GM19025 (cell line): ENCODE measurements around the gene SOX4.

ENCODE experiments used
- ATAC-seq: cut with Tn5 transposase; IDR thresholded peaks from one replicate; pipeline ENCODE4 v1.9.1; 2021; ENCODE audit warnings: mild to moderate bottlenecking, low read depth, moderate library complexity; ENCODE audit not compliant: unreplicated experiment

The SOX4 gene

GRCh38 chr6:21592953-21593352 is 598 bp upstream of the SOX4 start:
- ATAC-seq, result no peak

- peak; percentile 16 for ATAC-seq
These were observed 420 bp downstream of the SOX4 start for GRCh38 chr6:21593927-21594415.

- ATAC-seq, result peak; percentile 19
These were observed 1.1 kb downstream of the SOX4 start for GRCh38 chr6:21594416-21595281.

- ATAC-seq, result peak; percentile 7
These were observed 2.0 kb downstream of the SOX4 start for GRCh38 chr6:21595285-21596144.

GRCh38 chr6:21596145-21596948 is 2.8 kb downstream of the SOX4 start:
- ATAC-seq, result no peak

GRCh38 chr6:21596949-21597682 is 3.6 kb downstream of the SOX4 start:
- ATAC-seq, result no peak

DNA sequence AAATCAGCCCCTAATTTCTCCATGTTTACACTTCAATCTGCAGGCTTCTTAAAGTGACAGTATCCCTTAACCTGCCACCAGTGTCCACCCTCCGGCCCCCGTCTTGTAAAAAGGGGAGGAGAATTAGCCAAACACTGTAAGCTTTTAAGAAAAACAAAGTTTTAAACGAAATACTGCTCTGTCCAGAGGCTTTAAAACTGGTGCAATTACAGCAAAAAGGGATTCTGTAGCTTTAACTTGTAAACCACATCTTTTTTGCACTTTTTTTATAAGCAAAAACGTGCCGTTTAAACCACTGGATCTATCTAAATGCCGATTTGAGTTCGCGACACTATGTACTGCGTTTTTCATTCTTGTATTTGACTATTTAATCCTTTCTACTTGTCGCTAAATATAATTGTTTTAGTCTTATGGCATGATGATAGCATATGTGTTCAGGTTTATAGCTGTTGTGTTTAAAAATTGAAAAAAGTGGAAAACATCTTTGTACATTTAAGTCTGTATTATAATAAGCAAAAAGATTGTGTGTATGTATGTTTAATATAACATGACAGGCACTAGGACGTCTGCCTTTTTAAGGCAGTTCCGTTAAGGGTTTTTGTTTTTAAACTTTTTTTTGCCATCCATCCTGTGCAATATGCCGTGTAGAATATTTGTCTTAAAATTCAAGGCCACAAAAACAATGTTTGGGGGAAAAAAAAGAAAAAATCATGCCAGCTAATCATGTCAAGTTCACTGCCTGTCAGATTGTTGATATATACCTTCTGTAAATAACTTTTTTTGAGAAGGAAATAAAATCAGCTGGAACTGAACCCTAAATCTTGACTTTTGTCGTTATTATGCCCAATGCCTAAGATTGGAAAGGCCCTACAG is 4.5 kb downstream of the SOX4 start:
- ATAC-seq, result no peak

DNA sequence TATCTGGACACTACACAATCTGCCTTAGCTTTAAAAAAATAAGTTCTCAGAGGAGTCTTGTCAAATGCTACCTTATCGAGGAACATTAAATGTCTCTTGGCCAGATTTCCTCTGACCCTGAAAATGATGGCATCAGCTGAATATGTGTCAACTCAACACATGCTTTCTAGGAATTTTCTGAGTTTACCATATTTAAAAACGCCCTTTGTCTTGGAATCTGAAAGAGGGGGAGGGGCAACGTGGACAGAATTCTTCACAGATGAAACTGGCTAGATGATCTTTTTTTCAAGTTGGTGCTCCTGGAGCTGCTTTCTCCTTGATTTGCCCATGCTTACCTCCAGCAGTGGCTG is 5.1 kb downstream of the SOX4 start:
- ATAC-seq, result no peak

GRCh38 chr6:21599051-21599696 is 5.6 kb downstream of the SOX4 start:
- no peak for ATAC-seq

GRCh38 chr6:21601339-21601923 is 7.9 kb downstream of the SOX4 start:
- ATAC-seq, result no peak

DNA sequence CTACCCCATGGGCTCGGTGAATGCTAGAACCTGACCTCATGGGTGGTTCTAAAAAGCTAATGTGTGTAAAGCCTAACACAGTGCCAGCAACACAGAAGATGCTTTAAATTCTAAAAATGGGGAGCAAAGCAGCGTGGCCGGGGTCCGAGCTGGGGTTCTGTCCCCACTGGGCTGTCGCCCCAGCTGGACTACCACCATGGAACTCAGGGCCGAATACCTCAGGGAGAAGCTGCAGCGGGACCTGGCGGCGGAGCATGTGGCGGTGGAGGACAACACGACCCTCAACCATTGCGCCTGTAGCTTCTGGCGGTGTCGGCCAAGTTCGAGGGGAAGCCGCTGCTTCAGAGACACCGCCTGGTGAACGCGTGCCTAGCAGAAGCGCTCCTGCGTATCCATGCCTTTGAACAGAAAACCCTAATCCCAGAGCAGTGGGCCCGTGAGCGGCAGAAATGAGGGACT is 8.4 kb downstream of the SOX4 start:
- ATAC-seq, result no peak

- peak; percentile 56 for ATAC-seq
These were observed 9.8 kb downstream of the SOX4 start for GRCh38 chr6:21603082-21603952.

DNA sequence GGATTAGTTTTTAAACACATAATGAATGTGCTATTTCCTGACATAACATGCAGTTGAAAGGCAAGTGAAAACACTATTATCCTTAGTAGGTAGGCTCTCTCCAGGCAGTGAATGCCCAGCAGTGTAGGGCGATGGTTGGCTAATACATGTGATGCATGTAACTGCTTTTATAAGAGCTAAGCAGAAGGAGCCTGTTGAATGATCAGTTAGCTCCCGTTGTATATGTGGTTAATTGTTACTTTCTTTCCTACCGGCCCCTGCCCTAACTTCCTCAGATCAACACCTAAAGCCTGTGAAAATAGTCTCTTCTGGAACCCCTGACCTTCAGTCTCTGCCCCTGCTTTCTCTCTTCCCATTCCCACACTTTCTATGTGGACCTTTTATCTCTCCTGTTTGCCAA is 10.5 kb downstream of the SOX4 start:
- no peak for ATAC-seq

DNA sequence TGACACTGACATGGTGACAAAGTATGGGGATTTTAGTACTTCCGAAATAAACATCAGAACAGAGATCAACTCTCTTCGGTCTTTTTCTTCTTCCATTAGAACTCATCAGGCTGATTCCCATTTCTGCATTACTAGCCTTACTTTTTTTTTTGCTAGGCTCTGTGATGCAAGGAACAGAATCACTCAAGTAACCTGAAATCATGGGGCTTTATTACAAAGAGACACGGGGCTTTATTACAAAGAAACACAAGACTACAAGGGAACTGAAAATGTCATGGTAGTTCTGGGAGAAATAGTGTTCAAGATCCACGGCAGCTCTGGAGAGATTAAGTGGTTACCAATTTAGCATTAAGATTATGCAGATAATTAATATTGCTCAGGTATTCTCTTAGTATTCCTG is 11.6 kb downstream of the SOX4 start:
- no peak for ATAC-seq

DNA sequence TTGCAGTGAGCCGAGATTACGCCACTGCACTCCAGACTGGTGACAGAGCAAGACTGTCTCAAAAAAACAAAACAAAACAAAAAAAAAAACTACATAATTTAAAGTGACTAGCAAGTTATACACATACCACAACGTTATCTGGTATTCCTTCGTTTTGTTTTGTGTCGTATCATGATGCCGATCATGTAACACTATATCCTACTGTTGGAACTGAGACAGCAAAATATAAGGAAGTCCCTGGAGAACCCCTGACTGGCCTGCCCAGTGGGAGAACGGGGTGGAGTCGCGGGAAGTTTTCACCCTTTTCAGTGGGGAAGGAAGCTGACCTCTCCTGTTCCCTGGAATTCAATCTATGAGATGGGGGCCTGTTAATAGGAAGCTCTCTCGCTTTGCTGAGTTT is 15.1 kb downstream of the SOX4 start:
- ATAC-seq, result no peak

- no peak for ATAC-seq
These were observed 16.4 kb downstream of the SOX4 start for GRCh38 chr6:21609881-21610329.

- ATAC-seq, result peak; percentile 69
These were observed 16.8 kb downstream of the SOX4 start for GRCh38 chr6:21610341-21610740.
